Measurements from ENCODE around the gene BCL2L11. TPM values are rescaled to one million over a fixed set of nuclear protein-coding genes. Genes with fewer than 3 reads are reported as not detected.

The BCL2L11 gene
- total RNA-seq, 1 experiment from 2014 or later: 21.2 TPM

- H4K20me1 ChIP-seq (ENCODE audit: control insufficient read depth, insufficient read depth, insufficient read length): no peaks in the 10 kb centered on the region
- H3K4me2 ChIP-seq (ENCODE audit: insufficient read depth, insufficient read length, low read length): no peak overlapping the region
- no peak overlapping the region; the same call in 1 of the 2 replicates for H3K14ac ChIP-seq (ENCODE audit: insufficient read depth, low read length)
- no peak overlapping the region for H2BK12ac ChIP-seq (ENCODE audit: insufficient read length, low read depth, low read length)
- TF ChIP-seq, protein P1, sequence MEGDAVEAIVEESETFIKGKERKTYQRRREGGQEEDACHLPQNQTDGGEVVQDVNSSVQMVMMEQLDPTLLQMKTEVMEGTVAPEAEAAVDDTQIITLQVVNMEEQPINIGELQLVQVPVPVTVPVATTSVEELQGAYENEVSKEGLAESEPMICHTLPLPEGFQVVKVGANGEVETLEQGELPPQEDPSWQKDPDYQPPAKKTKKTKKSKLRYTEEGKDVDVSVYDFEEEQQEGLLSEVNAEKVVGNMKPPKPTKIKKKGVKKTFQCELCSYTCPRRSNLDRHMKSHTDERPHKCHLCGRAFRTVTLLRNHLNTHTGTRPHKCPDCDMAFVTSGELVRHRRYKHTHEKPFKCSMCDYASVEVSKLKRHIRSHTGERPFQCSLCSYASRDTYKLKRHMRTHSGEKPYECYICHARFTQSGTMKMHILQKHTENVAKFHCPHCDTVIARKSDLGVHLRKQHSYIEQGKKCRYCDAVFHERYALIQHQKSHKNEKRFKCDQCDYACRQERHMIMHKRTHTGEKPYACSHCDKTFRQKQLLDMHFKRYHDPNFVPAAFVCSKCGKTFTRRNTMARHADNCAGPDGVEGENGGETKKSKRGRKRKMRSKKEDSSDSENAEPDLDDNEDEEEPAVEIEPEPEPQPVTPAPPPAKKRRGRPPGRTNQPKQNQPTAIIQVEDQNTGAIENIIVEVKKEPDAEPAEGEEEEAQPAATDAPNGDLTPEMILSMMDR (conservative IDR thresholded peaks at IDR 0.05): no peak
- Mint-ChIP-seq H3K4me1 (peaks cover 28 to 45% of the 10 kb centered on the region in 2 experiments), H3K27me3 (ENCODE audit: low read depth) (peaks cover 1% of the 10 kb centered on the region; the same call in 1 of the 2 replicates), H3K27ac (peak overlapping the region in 1 of 3 experiments; percentile 90; a peak in 2 of 7 replicates), H3K36me3 (ENCODE audit: insufficient read depth in 1 of 3, low read depth in 3 of 3) (peaks cover 0 to 9% (median 0%) of the 10 kb centered on the region in 3 experiments; a peak in 1 of 7 replicates), H3K4me3 (no peak overlapping the region), H3K9me3 (no peaks in the 10 kb centered on the region)
- no peak overlapping the region for H3K23ac ChIP-seq (ENCODE audit: insufficient read length, low read depth, low read length)
- no peak overlapping the region for H2AK5ac ChIP-seq (ENCODE audit: insufficient read length, low read length)
- no peak for DNase-seq
- no peaks in the 10 kb centered on the region for H3K9me3 ChIP-seq (ENCODE audit: control insufficient read depth, low read depth, low read length)
- no peak overlapping the region for H3K18ac ChIP-seq (ENCODE audit: insufficient read length, low read depth, low read length)
- no peak overlapping the region for H3K27ac ChIP-seq (ENCODE audit: insufficient read length, low read depth, low read length)
- H3K9ac ChIP-seq (ENCODE audit: extremely low read depth, insufficient read length, low read length): no peak overlapping the region
- H2BK120ac ChIP-seq (ENCODE audit: low read depth, low read length, poor library complexity, severe bottlenecking): no peak overlapping the region
- H4K5ac ChIP-seq (ENCODE audit: insufficient read length, low read depth, low read length): no peak overlapping the region
- H2AFZ ChIP-seq (ENCODE audit: low read length): no peak overlapping the region
- WGBS (ENCODE audit: extremely low coverage, insufficient read length, low lambda C conversion rate): no CpG with 5 or more reads among the region's 10 CpGs
- H4K91ac ChIP-seq (ENCODE audit: insufficient read length, low read depth, low read length): no peak overlapping the region
- no peak overlapping the region for H3K56ac ChIP-seq (ENCODE audit: insufficient read length, low read depth, low read length)
- H3K4ac ChIP-seq (ENCODE audit: low read depth, low read length): no peak overlapping the region
- H2BK15ac ChIP-seq (ENCODE audit: low read depth, low read length): no peak overlapping the region
- no peaks in the 10 kb centered on the region for H3K79me1 ChIP-seq (ENCODE audit: insufficient read depth, low read depth, low read length, poor library complexity, severe bottlenecking)
- no peak overlapping the region for H4K8ac ChIP-seq (replicated peaks; ENCODE audit: insufficient read length, low read depth, low read length)
- no peak overlapping the region for H2BK20ac ChIP-seq (ENCODE audit: low read depth, low read length, poor library complexity, severe bottlenecking)
- no peak overlapping the region for H2BK5ac ChIP-seq (ENCODE audit: insufficient read length, low read length)
- H3K27me3 ChIP-seq (ENCODE audit: insufficient read depth, low read length): no peaks in the 10 kb centered on the region
- H3K4me1 ChIP-seq (ENCODE audit: insufficient read depth, low read length): peaks cover 5% of the 10 kb centered on the region
- H3K79me2 ChIP-seq (ENCODE audit: insufficient read depth, low read length): no peaks in the 10 kb centered on the region
- no peak overlapping the region for H3T11ph ChIP-seq (ENCODE audit: low read length)
- no peaks in the 10 kb centered on the region for H3K23me2 ChIP-seq (ENCODE audit: insufficient read length, low read depth, low read length, poor library complexity, severe bottlenecking)
These were observed 50.7 kb downstream of the BCL2L11 start for GRCh38 chr2:111171337-111171930.

Measured in H9 (cell line).